Measurements from ENCODE around the gene EIF3K. TPM values are rescaled to one million over a fixed set of nuclear protein-coding genes. Genes with fewer than 3 reads are reported as not detected.

Gene EIF3K
- total RNA-seq, 1 donor from 2014 or later, result 261 TPM

DNA sequence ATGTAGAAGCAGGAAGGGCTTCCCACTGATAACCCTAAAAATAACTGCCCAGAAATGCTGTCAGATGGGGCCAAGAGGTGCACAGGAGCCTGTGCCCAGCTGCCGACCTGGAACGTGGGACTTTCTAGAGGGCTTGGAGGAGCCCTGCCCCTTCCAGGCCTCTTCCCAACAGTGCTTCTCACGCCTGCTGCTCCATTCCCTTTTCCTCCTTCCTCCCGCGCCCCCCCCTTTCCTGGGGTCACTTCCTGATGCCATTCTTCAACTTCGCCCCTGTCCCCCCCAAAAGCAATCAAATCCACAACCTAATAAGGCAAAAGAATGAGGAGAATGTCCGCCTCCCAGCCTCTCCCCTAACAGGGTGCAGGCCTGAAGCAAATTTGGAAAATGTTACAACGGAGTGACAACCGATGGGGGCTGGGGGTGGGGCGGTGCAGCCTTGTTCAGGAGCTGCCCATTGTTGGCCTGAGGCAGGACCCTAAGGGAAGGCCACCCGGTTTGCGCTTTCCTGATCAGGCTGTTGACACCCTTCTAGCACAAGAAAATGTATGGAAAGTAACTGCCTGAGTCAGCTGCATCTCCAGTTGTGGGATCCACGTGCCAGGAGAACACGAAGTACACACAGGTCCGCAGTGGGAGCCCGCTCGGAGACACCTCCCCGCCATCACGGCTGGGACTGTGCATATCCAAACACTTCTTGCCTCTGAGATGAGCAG, 47.1 kb downstream of the EIF3K start:
- Histone ChIP-seq H3K27ac (peak overlapping the region; percentile 93), H3K4me3 (peak overlapping the region; percentile 3), H4K20me1 (ENCODE audit: low read depth) (peaks cover 98% of the 10 kb centered on the region), H2AFZ (replicated peaks) (no peak overlapping the region), H3K36me3 (no peaks in the 10 kb centered on the region), H3F3A (ENCODE audit: low read depth) (peaks cover 37% of the 10 kb centered on the region), H3K4me1 (peaks cover 59% of the 10 kb centered on the region), H3K9me3 (ENCODE audit: low read depth) (no peaks in the 10 kb centered on the region), H3K79me2 (ENCODE audit: low read depth) (peaks cover 98% of the 10 kb centered on the region), H3K4me2 (peak overlapping the region; percentile 68), H3K9ac (no peak overlapping the region), H3K27me3 (no peaks in the 10 kb centered on the region)
- H3K36me3 Mint-ChIP-seq, result peaks cover 7% of the 10 kb centered on the region
- peaks cover 6% of the 10 kb centered on the region for H3K27me3 Mint-ChIP-seq (ENCODE audit: insufficient read depth, low read depth)
- H3K4me1 Mint-ChIP-seq, result peaks cover 78% of the 10 kb centered on the region
- H3K27ac Mint-ChIP-seq, result peak overlapping the region; percentile 82
- peak overlapping the region; percentile 52 for H3K4me3 Mint-ChIP-seq
- TF ChIP-seq EZH2 (IDR thresholded peaks at IDR 0.05), result no peak
- TF ChIP-seq, protein P1, sequence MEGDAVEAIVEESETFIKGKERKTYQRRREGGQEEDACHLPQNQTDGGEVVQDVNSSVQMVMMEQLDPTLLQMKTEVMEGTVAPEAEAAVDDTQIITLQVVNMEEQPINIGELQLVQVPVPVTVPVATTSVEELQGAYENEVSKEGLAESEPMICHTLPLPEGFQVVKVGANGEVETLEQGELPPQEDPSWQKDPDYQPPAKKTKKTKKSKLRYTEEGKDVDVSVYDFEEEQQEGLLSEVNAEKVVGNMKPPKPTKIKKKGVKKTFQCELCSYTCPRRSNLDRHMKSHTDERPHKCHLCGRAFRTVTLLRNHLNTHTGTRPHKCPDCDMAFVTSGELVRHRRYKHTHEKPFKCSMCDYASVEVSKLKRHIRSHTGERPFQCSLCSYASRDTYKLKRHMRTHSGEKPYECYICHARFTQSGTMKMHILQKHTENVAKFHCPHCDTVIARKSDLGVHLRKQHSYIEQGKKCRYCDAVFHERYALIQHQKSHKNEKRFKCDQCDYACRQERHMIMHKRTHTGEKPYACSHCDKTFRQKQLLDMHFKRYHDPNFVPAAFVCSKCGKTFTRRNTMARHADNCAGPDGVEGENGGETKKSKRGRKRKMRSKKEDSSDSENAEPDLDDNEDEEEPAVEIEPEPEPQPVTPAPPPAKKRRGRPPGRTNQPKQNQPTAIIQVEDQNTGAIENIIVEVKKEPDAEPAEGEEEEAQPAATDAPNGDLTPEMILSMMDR (IDR thresholded peaks at IDR 0.05), result no peak
- no peak for TF ChIP-seq EZH2phosphoT487 (IDR thresholded peaks at IDR 0.05)
- peak; percentile 85 for DNase-seq (ENCODE audit: low spot score)
- no peaks in the 10 kb centered on the region for H3K9me3 Mint-ChIP-seq

DNA sequence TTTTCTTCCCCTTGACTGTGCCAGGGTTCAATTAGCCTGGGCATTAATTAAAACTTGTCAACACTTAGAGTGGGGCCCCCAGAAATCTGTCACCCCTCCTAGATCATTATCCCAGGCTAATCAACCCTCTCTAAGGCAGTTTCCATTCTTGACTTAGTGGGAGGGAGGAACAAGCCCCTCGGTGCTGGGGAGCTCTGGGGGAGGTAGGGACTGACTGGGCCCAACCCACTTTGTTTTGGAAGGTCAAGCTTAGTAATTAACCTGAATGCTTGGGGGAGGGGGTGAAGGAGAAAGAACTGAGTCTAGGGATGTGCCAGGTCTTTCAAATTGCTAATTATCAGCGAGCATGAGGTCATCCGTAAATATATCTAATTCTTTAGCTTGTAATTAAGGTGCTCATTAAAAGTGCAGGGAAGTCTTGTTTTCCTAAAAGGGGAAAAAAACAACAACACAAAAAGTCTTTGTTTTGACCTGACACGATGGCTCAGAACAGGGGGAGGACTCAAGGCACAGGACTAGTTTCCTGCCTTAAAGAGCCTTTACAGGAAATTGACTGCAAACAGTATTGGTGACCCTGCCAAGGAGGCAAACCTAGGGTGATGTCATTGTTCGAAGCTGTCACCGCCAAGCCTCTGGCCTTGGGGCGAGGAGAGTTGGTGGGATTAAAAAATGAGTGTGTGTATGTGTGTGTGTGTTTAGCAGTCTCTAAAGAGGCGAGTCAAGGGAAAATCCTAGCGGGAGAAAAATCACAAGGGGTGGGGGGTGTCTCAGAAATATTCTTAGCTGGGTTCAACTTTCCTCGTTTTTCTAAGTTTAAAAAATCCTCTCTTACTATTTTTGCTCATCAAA, 47.9 kb downstream of the EIF3K start:
- no peaks in the 10 kb centered on the region for H3K36me3 ChIP-seq
- H3K9ac ChIP-seq, result no peak overlapping the region
- H3K27me3 Mint-ChIP-seq (ENCODE audit: insufficient read depth, low read depth), result peaks cover 4% of the 10 kb centered on the region
- H3K79me2 ChIP-seq (ENCODE audit: low read depth), result peaks cover 99% of the 10 kb centered on the region
- TF ChIP-seq, protein P1 (IDR thresholded peaks at IDR 0.05), result no peak
- TF ChIP-seq EZH2phosphoT487 (IDR thresholded peaks at IDR 0.05) (no peak), EZH2 (IDR thresholded peaks at IDR 0.05) (no peak)
- no peaks in the 10 kb centered on the region for H3K9me3 Mint-ChIP-seq
- no peaks in the 10 kb centered on the region for H3K27me3 ChIP-seq
- H3K4me2 ChIP-seq, result peak overlapping the region; percentile 68
- H3K27ac Mint-ChIP-seq, result peak overlapping the region; percentile 82
- peak overlapping the region; percentile 3 for H3K4me3 ChIP-seq
- H3K4me3 Mint-ChIP-seq, result no peak overlapping the region
- H3K9me3 ChIP-seq (ENCODE audit: low read depth), result no peaks in the 10 kb centered on the region
- H3K27ac ChIP-seq, result peak overlapping the region; percentile 93
- H3F3A ChIP-seq (ENCODE audit: low read depth), result peaks cover 44% of the 10 kb centered on the region
- H2AFZ ChIP-seq (replicated peaks), result no peak overlapping the region
- peaks cover 59% of the 10 kb centered on the region for H3K4me1 ChIP-seq
- H4K20me1 ChIP-seq (ENCODE audit: low read depth), result peaks cover 100% of the 10 kb centered on the region
- peak; percentile 58 for DNase-seq (ENCODE audit: low spot score)
- H3K36me3 Mint-ChIP-seq, result peaks cover 5% of the 10 kb centered on the region
- H3K4me1 Mint-ChIP-seq, result peaks cover 79% of the 10 kb centered on the region

DNA sequence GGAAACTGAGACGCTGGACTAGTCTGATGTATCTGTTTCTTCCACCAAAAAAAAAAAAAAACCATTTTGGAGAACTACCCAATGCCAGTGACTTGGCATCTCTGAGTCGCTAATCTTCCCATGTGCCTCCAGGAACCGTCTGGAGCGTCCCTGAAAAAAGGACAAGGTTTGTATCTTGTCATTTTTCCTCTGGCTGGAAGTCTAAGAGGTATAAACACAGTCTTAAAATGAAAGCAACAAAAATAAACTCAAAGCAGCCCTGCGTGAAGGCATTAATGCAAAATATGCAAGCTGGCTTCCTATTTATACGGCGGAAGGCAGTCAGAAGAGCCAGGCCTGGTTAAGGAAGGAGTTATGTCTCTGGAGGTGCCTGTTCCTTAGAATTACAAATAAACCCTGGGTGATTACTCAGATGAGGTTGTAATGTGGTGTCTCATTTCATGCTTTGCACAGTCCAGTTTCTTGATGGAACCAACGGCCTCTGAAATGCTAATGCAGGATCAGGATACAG, 48.7 kb downstream of the EIF3K start:
- H3K4me1 ChIP-seq, result peaks cover 50% of the 10 kb centered on the region
- no peak overlapping the region for H2AFZ ChIP-seq (replicated peaks)
- H3K27ac Mint-ChIP-seq, result no peak overlapping the region
- no peaks in the 10 kb centered on the region for H3K9me3 ChIP-seq (ENCODE audit: low read depth)
- no peak overlapping the region for H3K4me3 ChIP-seq
- H3K9ac ChIP-seq, result no peak overlapping the region
- H3K4me2 ChIP-seq, result peak overlapping the region; percentile 68
- H3K36me3 ChIP-seq, result no peaks in the 10 kb centered on the region
- no peaks in the 10 kb centered on the region for H3K9me3 Mint-ChIP-seq
- DNase-seq (ENCODE audit: low spot score), result no peak
- peaks cover 97% of the 10 kb centered on the region for H3K79me2 ChIP-seq (ENCODE audit: low read depth)
- H3K36me3 Mint-ChIP-seq, result peaks cover 5% of the 10 kb centered on the region
- H3K27me3 Mint-ChIP-seq (ENCODE audit: insufficient read depth, low read depth), result peaks cover 4% of the 10 kb centered on the region
- TF ChIP-seq EZH2phosphoT487 (IDR thresholded peaks at IDR 0.05) (no peak), EZH2 (IDR thresholded peaks at IDR 0.05) (no peak)
- TF ChIP-seq, protein P1 (IDR thresholded peaks at IDR 0.05), result no peak
- H3K27me3 ChIP-seq, result no peaks in the 10 kb centered on the region
- no peak overlapping the region for H3K4me3 Mint-ChIP-seq
- H3F3A ChIP-seq (ENCODE audit: low read depth), result peaks cover 44% of the 10 kb centered on the region
- H4K20me1 ChIP-seq (ENCODE audit: low read depth), result peaks cover 99% of the 10 kb centered on the region
- H3K4me1 Mint-ChIP-seq, result peaks cover 72% of the 10 kb centered on the region
- no peak overlapping the region for H3K27ac ChIP-seq
